Measurements from ENCODE around the gene BEND7.

BEND7 gene

GRCh38 chr10:13521026-13521425 is 7.8 kb downstream of the BEND7 start:
- DNase-seq (ENCODE audit: low read depth in 2 of 2), result no peak

GRCh38 chr10:13520194-13520593 is 8.6 kb downstream of the BEND7 start:
- DNase-seq (ENCODE audit: low read depth in 2 of 2), result no peak

GRCh38 chr10:13518076-13518692 is 10.6 kb downstream of the BEND7 start:
- DNase-seq (ENCODE audit: low read depth in 2 of 2), result no peak

GRCh38 chr10:13517675-13518074 is 11.1 kb downstream of the BEND7 start:
- DNase-seq (ENCODE audit: low read depth in 2 of 2), result no peak

GRCh38 chr10:13516176-13516575 is 12.6 kb downstream of the BEND7 start:
- DNase-seq (ENCODE audit: low read depth in 2 of 2), result no peak

GRCh38 chr10:13515467-13515866 is 13.3 kb downstream of the BEND7 start:
- DNase-seq (ENCODE audit: low read depth in 2 of 2), result no peak

- no peak for DNase-seq (ENCODE audit: low read depth in 2 of 2)
Measured at GRCh38 chr10:13514296-13514695, 14.5 kb downstream of the BEND7 start.

- no peak for DNase-seq (ENCODE audit: low read depth in 2 of 2)
Measured at GRCh38 chr10:13512564-13512963, 16.2 kb downstream of the BEND7 start.

GRCh38 chr10:13511409-13511808 is 17.4 kb downstream of the BEND7 start:
- no peak for DNase-seq (ENCODE audit: low read depth in 2 of 2)

- no peak for DNase-seq (ENCODE audit: low read depth in 2 of 2)
Measured at GRCh38 chr10:13505052-13505680, 23.6 kb downstream of the BEND7 start.

- DNase-seq (ENCODE audit: low read depth in 2 of 2), result peak in 1 of 2 experiments; percentile 5
Measured at GRCh38 chr10:13503745-13504463, 24.9 kb downstream of the BEND7 start.

- DNase-seq (ENCODE audit: low read depth in 2 of 2), result no peak
Measured at GRCh38 chr10:13502380-13502779, 26.4 kb downstream of the BEND7 start.

- no peak for DNase-seq (ENCODE audit: low read depth in 2 of 2)
Measured at GRCh38 chr10:13500201-13500600, 28.6 kb downstream of the BEND7 start.

- DNase-seq (ENCODE audit: low read depth in 2 of 2), result no peak
Measured at GRCh38 chr10:13499150-13499549, 29.7 kb downstream of the BEND7 start.

GRCh38 chr10:13496931-13497330 is 31.9 kb downstream of the BEND7 start:
- DNase-seq (ENCODE audit: low read depth in 2 of 2), result no peak

GRCh38 chr10:13496164-13496563 is 32.6 kb downstream of the BEND7 start:
- DNase-seq (ENCODE audit: low read depth in 2 of 2), result no peak

GRCh38 chr10:13492493-13493180 is 36.2 kb downstream of the BEND7 start:
- no peak for DNase-seq (ENCODE audit: low read depth in 2 of 2)

- no peak for DNase-seq (ENCODE audit: low read depth in 2 of 2)
Measured at GRCh38 chr10:13491747-13492360, 37.0 kb downstream of the BEND7 start.

GRCh38 chr10:13490503-13490902 is 38.3 kb downstream of the BEND7 start:
- DNase-seq (ENCODE audit: low read depth in 2 of 2), result no peak

- no peak for DNase-seq (ENCODE audit: low read depth in 2 of 2)
Measured at GRCh38 chr10:13489035-13489599, 39.7 kb downstream of the BEND7 start.

- no peak for DNase-seq (ENCODE audit: low read depth in 2 of 2)
Measured at GRCh38 chr10:13485623-13486022, 43.2 kb downstream of the BEND7 start.

GRCh38 chr10:13483951-13484350 is 44.9 kb downstream of the BEND7 start:
- DNase-seq (ENCODE audit: low read depth in 2 of 2), result no peak
